Stimulated activated memory B cell treated with anti-CD40 and anti-IgM and Interleukin-4, amounts not matched to agents 10 μg/mL and 1 μg/mL and 100 μg/mL, for 72 hours (primary cell): ENCODE results near the gene GDPD5.

Experiments used
- ATAC-seq: fragments of 150-1000 bp; cut with Tn5 transposase; 2 replicates; pipeline ENCODE4 v1.10.0; 2021
- H3K27ac Mint-ChIP-seq: one replicate; pipeline ENCODE4 v1.8.0; 2022; ENCODE audit warnings: mild to moderate bottlenecking, mixed read lengths
- H3K27me3 Mint-ChIP-seq: one replicate; pipeline ENCODE4 v1.8.0; 2022; ENCODE audit warnings: mixed read lengths
- H3K36me3 Mint-ChIP-seq: one replicate; pipeline ENCODE4 v1.8.0; 2022; ENCODE audit warnings: mixed read lengths
- H3K4me1 Mint-ChIP-seq: one replicate; pipeline ENCODE4 v1.8.0; 2022; ENCODE audit warnings: mixed read lengths
- H3K4me3 Mint-ChIP-seq: one replicate; pipeline ENCODE4 v1.8.0; 2022; ENCODE audit warnings: mild to moderate bottlenecking, moderate library complexity, mixed read lengths
- H3K9me3 Mint-ChIP-seq: one replicate; pipeline ENCODE4 v1.8.0; 2022; ENCODE audit warnings: mixed read lengths

GDPD5 gene

GRCh38 chr11:75481223-75481921 lies 44.4 kb downstream of the GDPD5 start:
- H3K4me3 Mint-ChIP-seq: no peak overlapping the region
- no peaks in the 10 kb centered on the region for H3K27me3 Mint-ChIP-seq
- H3K36me3 Mint-ChIP-seq: peaks cover 7% of the 10 kb centered on the region
- peaks cover 13% of the 10 kb centered on the region for H3K4me1 Mint-ChIP-seq
- peak overlapping the region; percentile 43 for H3K27ac Mint-ChIP-seq
- no peaks in the 10 kb centered on the region for H3K9me3 Mint-ChIP-seq
- no peak for ATAC-seq

- ATAC-seq: no peak
- Mint-ChIP-seq H3K27ac (peak overlapping the region; percentile 43), H3K9me3 (no peaks in the 10 kb centered on the region), H3K4me1 (peaks cover 21% of the 10 kb centered on the region), H3K27me3 (no peaks in the 10 kb centered on the region), H3K4me3 (no peak overlapping the region), H3K36me3 (peaks cover 7% of the 10 kb centered on the region)
Measured at GRCh38 chr11:75480185-75481175, 45.3 kb downstream of the GDPD5 start.

GRCh38 chr11:75479597-75480145 lies 46.1 kb downstream of the GDPD5 start:
- no peak overlapping the region for H3K4me3 Mint-ChIP-seq
- no peaks in the 10 kb centered on the region for H3K9me3 Mint-ChIP-seq
- ATAC-seq: no peak
- H3K27me3 Mint-ChIP-seq: no peaks in the 10 kb centered on the region
- H3K36me3 Mint-ChIP-seq: peaks cover 7% of the 10 kb centered on the region
- H3K4me1 Mint-ChIP-seq: peaks cover 26% of the 10 kb centered on the region
- H3K27ac Mint-ChIP-seq: no peak overlapping the region

- Mint-ChIP-seq H3K36me3 (peaks cover 7% of the 10 kb centered on the region), H3K9me3 (no peaks in the 10 kb centered on the region), H3K27me3 (no peaks in the 10 kb centered on the region), H3K4me1 (peaks cover 26% of the 10 kb centered on the region), H3K4me3 (no peak overlapping the region), H3K27ac (no peak overlapping the region)
- no peak for ATAC-seq
Measured at GRCh38 chr11:75478783-75479596, 46.8 kb downstream of the GDPD5 start.

- Mint-ChIP-seq H3K36me3 (peaks cover 8% of the 10 kb centered on the region), H3K4me1 (peaks cover 25% of the 10 kb centered on the region), H3K9me3 (no peaks in the 10 kb centered on the region), H3K27ac (no peak overlapping the region), H3K27me3 (no peaks in the 10 kb centered on the region), H3K4me3 (no peak overlapping the region)
- no peak for ATAC-seq
Measured at GRCh38 chr11:75477614-75477935, 48.2 kb downstream of the GDPD5 start.

GRCh38 chr11:75476739-75477613 lies 48.8 kb downstream of the GDPD5 start:
- no peak overlapping the region for H3K27ac Mint-ChIP-seq
- no peak overlapping the region for H3K4me3 Mint-ChIP-seq
- peaks cover 6% of the 10 kb centered on the region for H3K36me3 Mint-ChIP-seq
- H3K4me1 Mint-ChIP-seq: peaks cover 19% of the 10 kb centered on the region
- H3K9me3 Mint-ChIP-seq: no peaks in the 10 kb centered on the region
- ATAC-seq: no peak
- no peaks in the 10 kb centered on the region for H3K27me3 Mint-ChIP-seq

- ATAC-seq: no peak
- Mint-ChIP-seq H3K4me3 (no peak overlapping the region), H3K4me1 (peaks cover 19% of the 10 kb centered on the region), H3K36me3 (peaks cover 6% of the 10 kb centered on the region), H3K9me3 (no peaks in the 10 kb centered on the region), H3K27me3 (no peaks in the 10 kb centered on the region), H3K27ac (peak overlapping the region; percentile 34)
Measured at GRCh38 chr11:75475767-75476650, 49.7 kb downstream of the GDPD5 start.

GRCh38 chr11:75474878-75475766 lies 50.6 kb downstream of the GDPD5 start:
- Mint-ChIP-seq H3K27ac (peak overlapping the region; percentile 34), H3K4me3 (no peak overlapping the region), H3K27me3 (no peaks in the 10 kb centered on the region), H3K36me3 (peaks cover 6% of the 10 kb centered on the region), H3K4me1 (peaks cover 13% of the 10 kb centered on the region), H3K9me3 (no peaks in the 10 kb centered on the region)
- no peak for ATAC-seq

- H3K27me3 Mint-ChIP-seq: no peaks in the 10 kb centered on the region
- peaks cover 6% of the 10 kb centered on the region for H3K36me3 Mint-ChIP-seq
- H3K4me1 Mint-ChIP-seq: peaks cover 13% of the 10 kb centered on the region
- H3K4me3 Mint-ChIP-seq: no peak overlapping the region
- H3K9me3 Mint-ChIP-seq: no peaks in the 10 kb centered on the region
- no peak for ATAC-seq
- H3K27ac Mint-ChIP-seq: no peak overlapping the region
Measured at GRCh38 chr11:75474240-75474639, 51.5 kb downstream of the GDPD5 start.

GRCh38 chr11:75473684-75474083 lies 52.1 kb downstream of the GDPD5 start:
- H3K4me1 Mint-ChIP-seq: peaks cover 13% of the 10 kb centered on the region
- no peaks in the 10 kb centered on the region for H3K9me3 Mint-ChIP-seq
- peaks cover 6% of the 10 kb centered on the region for H3K36me3 Mint-ChIP-seq
- H3K27me3 Mint-ChIP-seq: no peaks in the 10 kb centered on the region
- ATAC-seq: no peak
- no peak overlapping the region for H3K4me3 Mint-ChIP-seq
- H3K27ac Mint-ChIP-seq: no peak overlapping the region

- H3K27ac Mint-ChIP-seq: no peak overlapping the region
- peaks cover 21% of the 10 kb centered on the region for H3K4me1 Mint-ChIP-seq
- H3K4me3 Mint-ChIP-seq: no peak overlapping the region
- H3K36me3 Mint-ChIP-seq: peaks cover 7% of the 10 kb centered on the region
- H3K27me3 Mint-ChIP-seq: no peaks in the 10 kb centered on the region
- ATAC-seq: no peak
- H3K9me3 Mint-ChIP-seq: no peaks in the 10 kb centered on the region
Measured at GRCh38 chr11:75472081-75472732, 53.5 kb downstream of the GDPD5 start.

GRCh38 chr11:75471176-75471973 lies 54.4 kb downstream of the GDPD5 start:
- no peak for ATAC-seq
- no peak overlapping the region for H3K27ac Mint-ChIP-seq
- no peaks in the 10 kb centered on the region for H3K9me3 Mint-ChIP-seq
- H3K4me1 Mint-ChIP-seq: peaks cover 29% of the 10 kb centered on the region
- H3K27me3 Mint-ChIP-seq: no peaks in the 10 kb centered on the region
- H3K4me3 Mint-ChIP-seq: no peak overlapping the region
- H3K36me3 Mint-ChIP-seq: peaks cover 11% of the 10 kb centered on the region
